Measurements from ENCODE around the gene BTNL9.

- TF ChIP-seq, protein P1, sequence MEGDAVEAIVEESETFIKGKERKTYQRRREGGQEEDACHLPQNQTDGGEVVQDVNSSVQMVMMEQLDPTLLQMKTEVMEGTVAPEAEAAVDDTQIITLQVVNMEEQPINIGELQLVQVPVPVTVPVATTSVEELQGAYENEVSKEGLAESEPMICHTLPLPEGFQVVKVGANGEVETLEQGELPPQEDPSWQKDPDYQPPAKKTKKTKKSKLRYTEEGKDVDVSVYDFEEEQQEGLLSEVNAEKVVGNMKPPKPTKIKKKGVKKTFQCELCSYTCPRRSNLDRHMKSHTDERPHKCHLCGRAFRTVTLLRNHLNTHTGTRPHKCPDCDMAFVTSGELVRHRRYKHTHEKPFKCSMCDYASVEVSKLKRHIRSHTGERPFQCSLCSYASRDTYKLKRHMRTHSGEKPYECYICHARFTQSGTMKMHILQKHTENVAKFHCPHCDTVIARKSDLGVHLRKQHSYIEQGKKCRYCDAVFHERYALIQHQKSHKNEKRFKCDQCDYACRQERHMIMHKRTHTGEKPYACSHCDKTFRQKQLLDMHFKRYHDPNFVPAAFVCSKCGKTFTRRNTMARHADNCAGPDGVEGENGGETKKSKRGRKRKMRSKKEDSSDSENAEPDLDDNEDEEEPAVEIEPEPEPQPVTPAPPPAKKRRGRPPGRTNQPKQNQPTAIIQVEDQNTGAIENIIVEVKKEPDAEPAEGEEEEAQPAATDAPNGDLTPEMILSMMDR (IDR thresholded peaks at IDR 0.05) = no peak
- no peak for TF ChIP-seq REST (IDR thresholded peaks at IDR 0.05; ENCODE audit: low read depth, low read length)
- no peak for TF ChIP-seq RAD21 (IDR thresholded peaks at IDR 0.05; ENCODE audit: low read length)
- no peak for TF ChIP-seq EP300 (IDR thresholded peaks at IDR 0.05; ENCODE audit: borderline replicate concordance in 1 of 2, low read depth in 1 of 2, low read length in 1 of 2)
These were observed 12.0 kb downstream of the BTNL9 start for GRCh38 chr5:181051841-181052671.

All from SK-N-SH (cell line).